Mesothelial cell of epicardium (in vitro differentiated cells): ENCODE measurements around the gene PFKFB3. TPM values are rescaled to one million over a fixed set of nuclear protein-coding genes. Genes with fewer than 3 reads are reported as not detected.
"Not testable (repeated sequence)": the region's sequence is repeated elsewhere in the genome, so short reads cannot be mapped to it uniquely, and the experiment has no call there.

Experiments used
- DNase-seq, 2 experiments: peaks; one replicate each; pipeline ENCODE4 v3.0.0; 2021; ENCODE audit warnings: low spot score in 2 of 2; ENCODE audit not compliant: unreplicated experiment in 2 of 2
- H3K27ac Mint-ChIP-seq: 2 replicates; pipeline ENCODE4 v1.8.0; 2021; ENCODE audit warnings: mixed read lengths
- H3K27me3 Mint-ChIP-seq: 2 replicates; pipeline ENCODE4 v1.8.0; 2021; ENCODE audit warnings: low read depth, mixed read lengths
- H3K36me3 Mint-ChIP-seq: 2 replicates; pipeline ENCODE4 v1.8.0; 2021; ENCODE audit warnings: mixed read lengths
- H3K4me1 Mint-ChIP-seq: 2 replicates; pipeline ENCODE4 v1.8.0; 2021; ENCODE audit warnings: mixed read lengths
- H3K4me3 Mint-ChIP-seq: 2 replicates; pipeline ENCODE4 v1.8.0; 2021; ENCODE audit warnings: mild to moderate bottlenecking, moderate library complexity, mixed read lengths
- H3K9me3 Mint-ChIP-seq: 2 replicates; pipeline ENCODE4 v1.8.0; 2021; ENCODE audit warnings: mixed read lengths
- total RNA-seq: library from RNA; stranded (reverse); gene quantifications from 3 replicates; pipeline ENCODE4 v1.2.1, GENCODE V29; 2021
- TF ChIP-seq, protein P1 (sequence below): fragments of 200-600 bp; sonication (generic); IDR thresholded peaks from one replicate; pipeline ENCODE4 v1.5.0; 2021; ENCODE audit warnings: antibody characterized with exemption; ENCODE audit not compliant: unreplicated experiment

Gene PFKFB3
- total RNA-seq, 1 donor from 2014 or later, result 51.5 TPM

DNA sequence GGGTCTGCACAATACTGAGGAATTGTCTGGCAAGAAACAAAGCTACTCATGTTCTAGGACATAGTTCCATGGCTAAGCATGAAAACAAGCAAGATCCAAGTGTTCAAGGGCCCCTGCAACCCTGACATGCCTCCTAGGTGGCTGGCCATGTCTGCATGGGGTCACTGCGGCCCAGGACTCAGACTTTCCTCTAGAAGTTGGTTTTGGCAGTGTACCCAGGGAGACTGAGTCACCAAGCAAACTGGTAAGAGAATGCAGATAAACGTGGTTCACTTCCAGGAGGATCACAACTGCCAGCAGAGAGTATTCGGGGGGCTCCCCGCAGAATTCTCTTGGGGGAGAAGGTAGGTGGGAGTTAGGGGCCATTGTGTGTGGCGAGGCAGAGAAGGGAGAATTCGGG lies 7.4 kb upstream of the PFKFB3 start:
- no peak for DNase-seq
- Mint-ChIP-seq H3K27ac (peak overlapping the region; percentile 24), H3K36me3 (no peaks in the 10 kb centered on the region), H3K4me1 (peaks cover 5% of the 10 kb centered on the region), H3K4me3 (no peak overlapping the region), H3K27me3 (peaks cover 15% of the 10 kb centered on the region), H3K9me3 (no peaks in the 10 kb centered on the region)
- TF ChIP-seq, protein P1, sequence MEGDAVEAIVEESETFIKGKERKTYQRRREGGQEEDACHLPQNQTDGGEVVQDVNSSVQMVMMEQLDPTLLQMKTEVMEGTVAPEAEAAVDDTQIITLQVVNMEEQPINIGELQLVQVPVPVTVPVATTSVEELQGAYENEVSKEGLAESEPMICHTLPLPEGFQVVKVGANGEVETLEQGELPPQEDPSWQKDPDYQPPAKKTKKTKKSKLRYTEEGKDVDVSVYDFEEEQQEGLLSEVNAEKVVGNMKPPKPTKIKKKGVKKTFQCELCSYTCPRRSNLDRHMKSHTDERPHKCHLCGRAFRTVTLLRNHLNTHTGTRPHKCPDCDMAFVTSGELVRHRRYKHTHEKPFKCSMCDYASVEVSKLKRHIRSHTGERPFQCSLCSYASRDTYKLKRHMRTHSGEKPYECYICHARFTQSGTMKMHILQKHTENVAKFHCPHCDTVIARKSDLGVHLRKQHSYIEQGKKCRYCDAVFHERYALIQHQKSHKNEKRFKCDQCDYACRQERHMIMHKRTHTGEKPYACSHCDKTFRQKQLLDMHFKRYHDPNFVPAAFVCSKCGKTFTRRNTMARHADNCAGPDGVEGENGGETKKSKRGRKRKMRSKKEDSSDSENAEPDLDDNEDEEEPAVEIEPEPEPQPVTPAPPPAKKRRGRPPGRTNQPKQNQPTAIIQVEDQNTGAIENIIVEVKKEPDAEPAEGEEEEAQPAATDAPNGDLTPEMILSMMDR, result no peak

DNA sequence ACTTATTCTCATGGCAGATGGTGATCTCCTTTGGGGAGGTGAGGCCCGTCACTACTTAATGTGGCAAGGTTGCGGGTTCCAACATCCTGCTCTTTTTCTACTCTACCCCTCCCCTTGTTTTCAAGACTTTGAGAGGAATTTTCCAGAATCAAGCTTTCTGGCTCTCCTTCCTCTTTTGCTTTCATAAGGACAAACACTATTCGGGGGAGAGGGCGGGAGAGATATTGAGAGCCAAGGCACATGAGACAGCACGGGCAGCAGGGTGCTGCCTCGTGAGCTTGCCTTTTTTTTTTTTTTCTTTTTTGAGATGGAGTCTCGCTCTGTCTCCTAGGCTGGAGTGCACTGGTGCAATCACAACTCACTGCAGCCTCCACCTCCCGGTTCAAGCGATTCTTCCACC lies 6.9 kb upstream of the PFKFB3 start:
- Mint-ChIP-seq H3K36me3 (no peaks in the 10 kb centered on the region), H3K4me1 (peaks cover 8% of the 10 kb centered on the region), H3K27ac (no peak overlapping the region), H3K9me3 (no peaks in the 10 kb centered on the region), H3K4me3 (no peak overlapping the region), H3K27me3 (peaks cover 15% of the 10 kb centered on the region)
- DNase-seq, result no peak
- TF ChIP-seq, protein P1, result no peak

DNA sequence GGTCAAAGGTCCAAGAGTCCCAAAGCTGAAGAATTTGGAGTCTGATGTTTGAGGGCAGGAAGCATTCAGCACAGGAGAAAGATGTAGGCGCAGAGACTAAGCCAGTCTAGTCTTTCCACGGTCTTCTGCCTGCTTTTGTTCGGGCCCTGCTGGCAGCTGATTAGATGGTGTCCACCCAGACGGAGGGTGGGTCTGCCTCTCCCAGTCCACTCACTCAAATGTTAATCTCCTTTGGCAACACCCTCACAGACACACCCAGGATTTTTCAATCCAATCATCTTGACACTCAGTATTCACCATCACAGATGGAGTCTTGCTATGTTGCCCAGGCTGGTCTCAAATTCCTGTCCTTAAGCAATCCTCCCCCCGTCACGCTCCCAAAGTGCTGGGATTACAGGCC lies 6.2 kb upstream of the PFKFB3 start:
- not testable (repeated sequence) for H3K9me3 Mint-ChIP-seq, H3K4me1 Mint-ChIP-seq, H3K36me3 Mint-ChIP-seq, DNase-seq, H3K27ac Mint-ChIP-seq, H3K4me3 Mint-ChIP-seq
- peaks cover 15% of the 10 kb centered on the region for H3K27me3 Mint-ChIP-seq

DNA sequence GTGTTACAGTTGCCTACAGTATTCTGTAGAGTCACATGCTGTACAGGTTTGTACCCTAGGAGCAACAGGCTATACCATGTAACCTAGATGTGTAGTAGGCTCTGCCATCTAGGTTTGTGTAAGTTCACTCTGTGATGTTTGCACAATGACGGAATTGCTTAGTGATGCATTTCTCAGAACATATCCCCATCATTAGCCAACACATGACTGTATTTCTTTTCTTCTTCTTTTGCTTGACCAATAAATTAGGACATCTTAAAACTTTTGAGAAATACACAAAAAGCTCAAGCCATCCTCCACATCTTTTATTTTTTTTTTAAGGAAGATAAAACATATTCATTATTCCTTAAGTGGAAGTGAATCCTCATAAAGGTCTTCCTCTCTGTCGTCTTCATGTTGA lies 5.4 kb upstream of the PFKFB3 start:
- Mint-ChIP-seq H3K4me1 (peaks cover 15% of the 10 kb centered on the region), H3K36me3 (no peaks in the 10 kb centered on the region), H3K27ac (no peak overlapping the region), H3K9me3 (no peaks in the 10 kb centered on the region), H3K4me3 (no peak overlapping the region), H3K27me3 (peaks cover 18% of the 10 kb centered on the region)
- TF ChIP-seq, protein P1, result no peak
- no peak for DNase-seq

DNA sequence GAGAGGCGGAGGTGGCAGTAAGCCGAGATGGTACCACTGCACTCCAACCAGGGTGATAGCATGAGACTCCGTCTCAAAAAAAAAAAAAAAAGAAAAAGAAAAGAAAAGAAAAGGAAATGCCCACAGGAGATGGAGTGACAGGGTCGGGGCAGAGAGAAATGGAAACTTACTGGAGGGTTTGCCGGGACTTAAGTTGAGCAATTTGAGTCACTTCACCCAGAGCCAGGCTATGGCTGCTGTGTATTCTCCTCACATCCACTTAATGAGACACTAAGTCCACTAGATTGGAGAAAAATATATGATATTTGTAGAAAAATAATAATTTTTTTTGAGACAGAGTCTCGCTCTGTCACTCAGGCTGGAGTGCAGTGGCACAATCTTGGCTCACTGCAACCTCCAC lies 4.6 kb upstream of the PFKFB3 start:
- peaks cover 15% of the 10 kb centered on the region for H3K4me1 Mint-ChIP-seq
- H3K36me3 Mint-ChIP-seq, result no peaks in the 10 kb centered on the region
- no peak for DNase-seq
- no peak overlapping the region for H3K4me3 Mint-ChIP-seq
- no peaks in the 10 kb centered on the region for H3K9me3 Mint-ChIP-seq
- peaks cover 18% of the 10 kb centered on the region for H3K27me3 Mint-ChIP-seq
- no peak overlapping the region for H3K27ac Mint-ChIP-seq
- TF ChIP-seq, protein P1, result no peak

DNA sequence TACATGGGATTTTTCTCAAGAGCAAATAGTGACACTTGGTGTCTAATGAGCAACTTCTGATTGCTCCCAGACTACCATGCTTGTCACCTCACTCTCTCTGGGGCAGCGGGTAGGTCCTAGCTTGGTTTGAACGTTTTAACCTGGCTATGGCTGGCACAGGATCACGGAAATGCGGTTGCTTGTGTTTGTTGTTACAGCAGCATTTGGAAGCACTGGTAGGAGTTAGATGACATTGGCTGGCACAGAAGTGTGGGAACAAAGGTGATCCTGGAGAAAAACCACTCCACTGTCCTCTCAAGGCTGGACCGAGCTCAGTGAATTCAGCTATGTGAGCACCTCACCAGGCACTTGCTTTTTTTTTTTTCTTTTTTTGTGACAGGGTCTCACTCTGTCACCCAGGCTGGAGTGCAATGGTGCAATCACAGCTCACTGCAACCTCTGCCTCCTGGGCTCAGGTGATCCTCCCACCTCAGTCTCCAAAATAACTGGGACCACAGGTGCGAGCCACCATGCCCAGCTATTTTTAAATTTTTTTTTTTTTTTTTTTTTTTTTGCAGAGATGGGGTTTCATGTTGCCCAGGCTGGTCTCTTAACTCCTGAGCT lies 3.5 kb upstream of the PFKFB3 start:
- Mint-ChIP-seq H3K36me3 (no peaks in the 10 kb centered on the region), H3K27ac (no peak overlapping the region), H3K4me3 (no peak overlapping the region), H3K4me1 (peaks cover 15% of the 10 kb centered on the region), H3K27me3 (peaks cover 18% of the 10 kb centered on the region), H3K9me3 (no peaks in the 10 kb centered on the region)
- no peak for DNase-seq
- TF ChIP-seq, protein P1, result no peak
